ENCODE data around the gene RLF. TPM values are rescaled to one million over a fixed set of nuclear protein-coding genes. Genes with fewer than 3 reads are reported as not detected.

RLF gene
- total and polyA plus RNA-seq, 2 of the 8 experiments (the other 6 are each of a cell fraction or from before 2014, with no cell fraction given) = 4.2 to 18.0 TPM

- TF ChIP-seq ZNF274 (IDR thresholded peaks at IDR 0.05; ENCODE audit: borderline replicate concordance, extremely low read depth, low read length) (no peak), GABPA (IDR thresholded peaks at IDR 0.05; ENCODE audit: borderline replicate concordance, insufficient read depth, low read length) (no peak), CTCF (IDR thresholded peaks at IDR 0.05; ENCODE audit: control extremely low read depth in 1 of 3, insufficient read depth in 1 of 3, low read depth in 1 of 3, low read length in 3 of 3) (no peak), YY1 (IDR thresholded peaks at IDR 0.05; ENCODE audit: low read depth, low read length) (no peak)
- TF ChIP-seq, protein P1, sequence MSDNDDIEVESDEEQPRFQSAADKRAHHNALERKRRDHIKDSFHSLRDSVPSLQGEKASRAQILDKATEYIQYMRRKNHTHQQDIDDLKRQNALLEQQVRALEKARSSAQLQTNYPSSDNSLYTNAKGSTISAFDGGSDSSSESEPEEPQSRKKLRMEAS (IDR thresholded peaks at IDR 0.05) = no peak
Measured at GRCh38 chr1:40160806-40161124, 422 bp upstream of the RLF start (continued).
